Islet precursor cell (in vitro differentiated cells): ENCODE data around the gene NR1H3.
A peak's percentile ranks its signal among the peaks of the same experiment; 100 is the strongest.

Experiments used
- DNase-seq: peaks from one replicate; pipeline ENCODE4 v3.0.0-alpha.2; 2018

The NR1H3 gene

GRCh38 chr11:47244448-47245350 is 13.1 kb upstream of the NR1H3 start:
- DNase-seq, result no peak

- no peak for DNase-seq
Measured at GRCh38 chr11:47245611-47246357, 12.0 kb upstream of the NR1H3 start.

- no peak for DNase-seq
Measured at GRCh38 chr11:47247502-47247901, 10.3 kb upstream of the NR1H3 start.

GRCh38 chr11:47248304-47248663 is 9.5 kb upstream of the NR1H3 start:
- DNase-seq, result no peak

GRCh38 chr11:47248664-47249377 is 9.0 kb upstream of the NR1H3 start, which contains the start of gene ACP2:
ACP2 (minus strand) TSS chr11:47248814; CDS start chr11:47248789, 25 bp downstream.
- peak; percentile 90 for DNase-seq

GRCh38 chr11:47249378-47249715 is 8.4 kb upstream of the NR1H3 start:
- DNase-seq, result no peak

- no peak for DNase-seq
Measured at GRCh38 chr11:47251751-47252150, 6.0 kb upstream of the NR1H3 start.

GRCh38 chr11:47253660-47254059 is 4.1 kb upstream of the NR1H3 start:
- DNase-seq, result no peak

- DNase-seq, result no peak
Measured at GRCh38 chr11:47254386-47254785, 3.4 kb upstream of the NR1H3 start.

GRCh38 chr11:47256374-47256773 is 1.4 kb upstream of the NR1H3 start:
- DNase-seq, result no peak

- no peak for DNase-seq
Measured at GRCh38 chr11:47257177-47257516, 649 bp upstream of the NR1H3 start.

- DNase-seq, result no peak
Measured at GRCh38 chr11:47258317-47258902, 614 bp downstream of the NR1H3 start.

- DNase-seq, result peak; percentile 95
Measured at GRCh38 chr11:47259232-47259977, 1.6 kb downstream of the NR1H3 start.

GRCh38 chr11:47260366-47260765 is 2.6 kb downstream of the NR1H3 start:
- DNase-seq, result no peak

GRCh38 chr11:47261291-47261800 is 3.5 kb downstream of the NR1H3 start:
- DNase-seq, result no peak

GRCh38 chr11:47264119-47264518 is 6.3 kb downstream of the NR1H3 start:
- peak; percentile 67 for DNase-seq

GRCh38 chr11:47264521-47264920 is 6.7 kb downstream of the NR1H3 start:
- DNase-seq, result no peak

GRCh38 chr11:47267876-47268275 is 10.1 kb downstream of the NR1H3 start:
- no peak for DNase-seq

GRCh38 chr11:47268448-47269001 is 10.7 kb downstream of the NR1H3 start:
- DNase-seq, result no peak

- DNase-seq, result peak; percentile 94
Measured at GRCh38 chr11:47269002-47269828, 11.4 kb downstream of the NR1H3 start.

- peak; percentile 84 for DNase-seq
Measured at GRCh38 chr11:47269829-47270305, 12.1 kb downstream of the NR1H3 start, which contains the start of gene MADD. MADD (plus strand) TSS chr11:47270133.
